DOHH2 (cell line): ENCODE data around the gene SNAI1.

ENCODE experiments used
- H3F3A ChIP-seq: fragments of 200-600 bp; sonication (generic), shearing (Covaris generic); 2 replicates; pipeline ENCODE4 v1.6.0; 2016; ENCODE audit warnings: antibody characterized with exemption, mild to moderate bottlenecking; ENCODE audit not compliant: control insufficient read depth, insufficient read depth
- H3K27ac ChIP-seq: fragments of 200-600 bp; sonication (generic); 2 replicates; pipeline ENCODE4 v1.5.1; 2014; ENCODE audit warnings: low read depth, mild to moderate bottlenecking, low read length, moderate library complexity
- H3K27me3 ChIP-seq: fragments of 200-600 bp; sonication (generic); 2 replicates; pipeline ENCODE4 v1.6.1; 2014; ENCODE audit warnings: mild to moderate bottlenecking, low read length, mixed read lengths; ENCODE audit not compliant: control insufficient read depth
- H3K36me3 ChIP-seq: fragments of 200-600 bp; sonication (generic); 2 replicates; pipeline ENCODE4 v1.6.1; 2014; ENCODE audit warnings: mild to moderate bottlenecking, low read length, moderate library complexity, mixed read lengths; ENCODE audit not compliant: control insufficient read depth
- H3K4me1 ChIP-seq: fragments of 200-600 bp; sonication (generic); 2 replicates; pipeline ENCODE4 v1.6.1; 2014; ENCODE audit warnings: mild to moderate bottlenecking, low read length, mixed read lengths; ENCODE audit not compliant: control insufficient read depth
- H3K4me2 ChIP-seq: fragments of 200-600 bp; sonication (generic); 2 replicates; pipeline ENCODE4 v1.6.0; 2014; ENCODE audit warnings: mild to moderate bottlenecking, low read length, moderate library complexity
- H3K4me3 ChIP-seq: fragments of 200-600 bp; sonication (generic); 2 replicates; pipeline ENCODE4 v1.5.1; 2014; ENCODE audit warnings: mild to moderate bottlenecking, low read length, mixed read lengths
- H3K79me2 ChIP-seq: fragments of 200-600 bp; sonication (generic); 2 replicates; pipeline ENCODE4 v1.6.1; 2014; ENCODE audit warnings: mild to moderate bottlenecking, low read length, mixed read lengths; ENCODE audit not compliant: control insufficient read depth
- H3K9me2 ChIP-seq: fragments of 200-600 bp; sonication (generic); replicated peaks from 2 replicates; pipeline ENCODE4 v1.6.1; 2014; ENCODE audit warnings: mild to moderate bottlenecking, low read length, mixed read lengths; ENCODE audit not compliant: control insufficient read depth
- H3K9me3 ChIP-seq: fragments of 200-600 bp; sonication (generic); 2 replicates; pipeline ENCODE4 v1.6.1; 2014; ENCODE audit warnings: antibody characterized with exemption, low read length, mixed read lengths; ENCODE audit not compliant: control insufficient read depth, insufficient read depth
- H4K20me1 ChIP-seq: fragments of 200-600 bp; sonication (generic); 2 replicates; pipeline ENCODE4 v1.6.0; 2014; ENCODE audit warnings: low read depth, mild to moderate bottlenecking, antibody characterized with exemption, low read length, moderate library complexity; ENCODE audit not compliant: control insufficient read depth, insufficient read depth
- EZH2phosphoT487 ChIP-seq: fragments of 200-600 bp; sonication (generic); IDR thresholded peaks from 2 replicates; pipeline ENCODE4 v1.6.1; 2017; ENCODE audit warnings: borderline replicate concordance, mild to moderate bottlenecking, antibody characterized with exemption, low read length, moderate library complexity, mixed read lengths
- TF ChIP-seq, protein P1 (sequence below): fragments of 200-600 bp; sonication (generic); IDR thresholded peaks from one replicate; pipeline ENCODE4 v1.5.1; 2014; ENCODE audit warnings: antibody characterized with exemption, mild to moderate bottlenecking, low read depth, low read length; ENCODE audit not compliant: poor library complexity, severe bottlenecking

Gene SNAI1

DNA sequence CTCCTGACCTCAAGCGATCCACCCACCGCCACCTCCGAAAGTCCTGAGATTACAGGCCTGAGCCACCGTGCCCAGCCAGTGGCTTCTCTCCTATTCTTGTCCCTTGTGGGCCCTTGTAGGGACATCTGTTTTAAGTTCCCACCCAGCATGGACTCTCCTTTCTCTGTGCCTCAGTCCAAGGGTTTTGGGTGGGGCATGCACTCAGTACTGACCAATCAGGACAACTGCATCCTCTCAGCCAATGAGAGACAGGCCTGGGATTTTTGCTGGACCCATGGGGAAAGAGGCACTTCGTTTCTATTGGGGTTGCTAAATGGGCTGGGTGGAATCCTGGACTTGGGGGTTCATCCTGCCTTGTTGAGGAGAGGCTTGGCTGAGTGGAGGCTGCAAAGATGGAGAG is 34.4 kb downstream of the SNAI1 start:
- H3K27ac ChIP-seq = no peak overlapping the region
- H3K4me2 ChIP-seq = no peak overlapping the region
- no peaks in the 10 kb centered on the region for H4K20me1 ChIP-seq
- peaks cover 17% of the 10 kb centered on the region for H3K4me1 ChIP-seq
- H3K9me3 ChIP-seq = no peaks in the 10 kb centered on the region
- TF ChIP-seq, protein P1, sequence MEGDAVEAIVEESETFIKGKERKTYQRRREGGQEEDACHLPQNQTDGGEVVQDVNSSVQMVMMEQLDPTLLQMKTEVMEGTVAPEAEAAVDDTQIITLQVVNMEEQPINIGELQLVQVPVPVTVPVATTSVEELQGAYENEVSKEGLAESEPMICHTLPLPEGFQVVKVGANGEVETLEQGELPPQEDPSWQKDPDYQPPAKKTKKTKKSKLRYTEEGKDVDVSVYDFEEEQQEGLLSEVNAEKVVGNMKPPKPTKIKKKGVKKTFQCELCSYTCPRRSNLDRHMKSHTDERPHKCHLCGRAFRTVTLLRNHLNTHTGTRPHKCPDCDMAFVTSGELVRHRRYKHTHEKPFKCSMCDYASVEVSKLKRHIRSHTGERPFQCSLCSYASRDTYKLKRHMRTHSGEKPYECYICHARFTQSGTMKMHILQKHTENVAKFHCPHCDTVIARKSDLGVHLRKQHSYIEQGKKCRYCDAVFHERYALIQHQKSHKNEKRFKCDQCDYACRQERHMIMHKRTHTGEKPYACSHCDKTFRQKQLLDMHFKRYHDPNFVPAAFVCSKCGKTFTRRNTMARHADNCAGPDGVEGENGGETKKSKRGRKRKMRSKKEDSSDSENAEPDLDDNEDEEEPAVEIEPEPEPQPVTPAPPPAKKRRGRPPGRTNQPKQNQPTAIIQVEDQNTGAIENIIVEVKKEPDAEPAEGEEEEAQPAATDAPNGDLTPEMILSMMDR = no peak
- TF ChIP-seq EZH2phosphoT487 = no peak
- H3K9me2 ChIP-seq = no peaks in the 10 kb centered on the region
- no peaks in the 10 kb centered on the region for H3K36me3 ChIP-seq
- H3K79me2 ChIP-seq = no peaks in the 10 kb centered on the region
- H3K4me3 ChIP-seq = no peak overlapping the region
- H3K27me3 ChIP-seq = no peaks in the 10 kb centered on the region; the same call in 1 of the 2 replicates
- peaks cover 8% of the 10 kb centered on the region for H3F3A ChIP-seq

GRCh38 chr20:50017576-50018248 is 34.9 kb downstream of the SNAI1 start:
- Histone ChIP-seq H3K27ac (no peak overlapping the region), H3K27me3 (no peaks in the 10 kb centered on the region; the same call in 1 of the 2 replicates), H3K4me1 (peaks cover 11% of the 10 kb centered on the region), H3F3A (peaks cover 3% of the 10 kb centered on the region; the same call in 1 of the 2 replicates), H3K4me3 (no peak overlapping the region), H3K79me2 (no peaks in the 10 kb centered on the region), H3K4me2 (no peak overlapping the region), H4K20me1 (no peaks in the 10 kb centered on the region), H3K36me3 (no peaks in the 10 kb centered on the region), H3K9me2 (no peaks in the 10 kb centered on the region), H3K9me3 (no peaks in the 10 kb centered on the region)
- TF ChIP-seq, protein P1 = no peak
- TF ChIP-seq EZH2phosphoT487 = no peak

- H3K4me3 ChIP-seq = no peak overlapping the region
- H3F3A ChIP-seq = no peaks in the 10 kb centered on the region
- no peaks in the 10 kb centered on the region; the same call in 1 of the 2 replicates for H3K27me3 ChIP-seq
- H3K27ac ChIP-seq = no peak overlapping the region
- no peaks in the 10 kb centered on the region for H3K79me2 ChIP-seq
- H3K36me3 ChIP-seq = no peaks in the 10 kb centered on the region
- H3K4me2 ChIP-seq = no peak overlapping the region
- no peaks in the 10 kb centered on the region for H3K4me1 ChIP-seq
- TF ChIP-seq, protein P1 = no peak
- no peak for TF ChIP-seq EZH2phosphoT487
- H3K9me2 ChIP-seq = no peaks in the 10 kb centered on the region
- H3K9me3 ChIP-seq = no peaks in the 10 kb centered on the region
- no peaks in the 10 kb centered on the region for H4K20me1 ChIP-seq
Observed at GRCh38 chr20:50019466-50020256, 36.9 kb downstream of the SNAI1 start.
